Activated CD8-positive, alpha-beta memory T cell treated with anti-CD3 and anti-CD28 coated beads, Interleukin-2, amount 50 U/mL, for 1 hour (primary cell): ENCODE data around the gene TRPV3.

Experiments
- DNase-seq: peaks from one replicate; pipeline ENCODE4 v3.0.0-alpha.2; 2020; ENCODE audit errors: extremely low read depth

TRPV3 gene

GRCh38 chr17:3546521-3546920 is 11.1 kb downstream of the TRPV3 start:
- DNase-seq = no peak

- no peak for DNase-seq
Measured at GRCh38 chr17:3545151-3545550, 12.5 kb downstream of the TRPV3 start.

DNA sequence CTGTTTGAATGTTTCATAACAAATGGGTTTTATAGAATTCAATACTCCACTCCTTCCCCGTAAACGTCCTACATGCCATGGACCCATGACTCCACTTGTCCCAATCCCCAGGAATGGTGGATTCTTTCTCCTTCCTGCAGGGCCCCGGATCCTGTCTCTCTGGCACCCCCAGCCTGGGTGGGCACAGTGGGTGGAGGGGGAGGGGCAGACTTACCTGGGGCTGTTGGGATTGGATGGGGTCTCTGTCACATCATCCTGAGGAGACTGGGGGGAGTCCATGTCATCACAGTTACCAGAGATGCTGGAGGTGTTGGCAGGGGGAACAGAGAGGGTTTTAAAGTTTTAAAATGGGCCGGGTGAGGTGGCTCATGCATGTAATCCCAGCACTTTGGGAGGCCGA is 13.2 kb downstream of the TRPV3 start:
- DNase-seq = no peak

- no peak for DNase-seq
Measured at GRCh38 chr17:3543453-3543852, 14.2 kb downstream of the TRPV3 start.

GRCh38 chr17:3542410-3543088 is 15.1 kb downstream of the TRPV3 start:
- no peak for DNase-seq

- no peak for DNase-seq
Measured at GRCh38 chr17:3539881-3540540, 17.6 kb downstream of the TRPV3 start.

DNA sequence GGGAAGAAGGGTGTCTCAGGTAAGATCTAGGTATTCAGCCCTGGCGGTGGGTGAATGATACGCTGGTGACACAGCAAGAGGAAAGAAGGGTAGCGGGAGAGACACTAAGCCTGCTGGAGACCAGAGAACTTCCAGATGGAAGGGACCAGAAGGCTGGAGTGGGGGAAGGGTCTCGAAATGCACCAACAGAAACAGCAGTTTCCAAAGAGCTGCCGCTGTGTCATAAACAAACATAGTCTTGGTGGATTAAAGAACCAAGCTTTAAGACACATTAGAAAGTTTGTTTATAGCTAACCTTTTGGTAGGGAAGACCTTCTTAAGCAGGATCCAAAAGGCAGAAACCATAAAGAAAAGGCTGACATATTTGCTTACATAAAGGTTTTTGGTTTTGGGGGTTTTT is 20.9 kb downstream of the TRPV3 start:
- DNase-seq = no peak

DNA sequence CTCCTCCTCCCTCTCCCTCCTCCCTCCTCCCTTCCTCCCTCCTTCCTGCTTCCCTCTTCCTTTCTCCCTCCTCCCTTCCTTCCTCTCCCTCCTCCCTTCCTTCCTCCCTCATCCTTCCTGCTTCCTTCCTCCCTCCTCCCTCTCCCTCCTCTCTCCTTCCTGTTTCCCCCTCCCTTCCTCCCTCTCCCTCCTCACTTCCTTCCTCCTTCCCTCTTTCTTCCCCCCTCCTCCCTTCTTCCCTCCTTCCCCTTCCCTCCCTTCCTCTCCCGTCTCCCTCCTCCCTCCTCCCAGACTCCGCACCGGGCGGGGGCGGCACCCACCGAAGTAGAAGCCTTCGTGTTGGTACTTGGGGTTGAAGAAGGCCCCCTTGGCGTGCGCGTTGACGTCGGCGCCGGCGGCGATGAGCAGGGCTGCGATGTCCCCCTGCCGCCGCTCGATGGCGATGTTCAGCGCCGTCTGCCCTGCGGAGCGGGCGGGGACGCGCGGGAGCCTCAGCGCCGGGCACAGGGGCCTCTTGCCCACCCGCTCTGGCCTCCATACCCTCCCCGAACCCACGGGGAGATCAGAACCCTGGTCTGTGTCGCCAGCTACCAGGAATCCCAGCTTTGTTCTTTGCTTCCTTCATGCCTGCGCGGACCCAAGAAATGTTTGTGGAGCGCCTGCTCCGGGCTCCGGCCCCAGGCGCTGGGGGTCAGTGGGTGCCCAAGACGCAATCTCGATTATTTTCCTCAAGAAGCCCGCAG is 22.2 kb downstream of the TRPV3 start:
- no peak for DNase-seq

DNA sequence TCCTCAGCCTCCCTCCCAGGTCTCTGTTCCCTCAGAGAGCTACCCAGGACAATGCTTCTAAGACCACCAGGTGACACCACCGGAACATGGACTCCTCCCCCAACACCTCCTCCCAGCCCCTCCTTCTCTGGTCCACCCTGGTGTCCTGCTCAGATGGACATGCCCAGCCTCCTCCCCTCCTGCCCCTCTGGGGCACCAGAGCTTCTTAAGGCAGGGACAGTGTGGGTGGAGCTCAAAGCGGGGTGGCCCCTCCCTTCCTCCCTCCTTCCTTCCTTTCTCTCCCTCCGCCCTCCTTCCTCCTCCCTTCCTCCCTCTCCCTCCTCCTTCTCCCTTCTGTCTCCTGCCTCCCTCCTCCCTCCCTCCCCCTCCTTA is 22.7 kb downstream of the TRPV3 start:
- DNase-seq = no peak

DNA sequence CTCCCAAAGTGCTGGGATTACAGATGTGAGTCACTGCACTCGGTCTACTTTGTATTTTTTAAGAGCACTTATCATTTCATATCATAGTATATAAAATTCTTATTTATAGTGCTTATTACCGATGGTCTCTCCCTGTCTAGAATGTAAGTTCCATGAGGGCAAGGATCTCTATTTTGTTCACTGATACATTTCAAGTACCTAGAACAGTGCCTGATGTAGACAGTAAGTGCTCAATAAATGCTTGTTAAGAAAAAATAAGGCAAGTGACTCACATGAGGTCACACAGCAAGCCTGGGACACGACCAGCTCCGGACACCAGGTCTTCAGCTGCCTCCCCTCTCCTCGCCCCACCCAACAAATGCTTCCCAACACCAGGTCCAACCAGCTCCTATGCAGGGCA is 23.9 kb downstream of the TRPV3 start:
- DNase-seq = no peak

GRCh38 chr17:3532859-3533142 is 24.8 kb downstream of the TRPV3 start:
- no peak for DNase-seq

DNA sequence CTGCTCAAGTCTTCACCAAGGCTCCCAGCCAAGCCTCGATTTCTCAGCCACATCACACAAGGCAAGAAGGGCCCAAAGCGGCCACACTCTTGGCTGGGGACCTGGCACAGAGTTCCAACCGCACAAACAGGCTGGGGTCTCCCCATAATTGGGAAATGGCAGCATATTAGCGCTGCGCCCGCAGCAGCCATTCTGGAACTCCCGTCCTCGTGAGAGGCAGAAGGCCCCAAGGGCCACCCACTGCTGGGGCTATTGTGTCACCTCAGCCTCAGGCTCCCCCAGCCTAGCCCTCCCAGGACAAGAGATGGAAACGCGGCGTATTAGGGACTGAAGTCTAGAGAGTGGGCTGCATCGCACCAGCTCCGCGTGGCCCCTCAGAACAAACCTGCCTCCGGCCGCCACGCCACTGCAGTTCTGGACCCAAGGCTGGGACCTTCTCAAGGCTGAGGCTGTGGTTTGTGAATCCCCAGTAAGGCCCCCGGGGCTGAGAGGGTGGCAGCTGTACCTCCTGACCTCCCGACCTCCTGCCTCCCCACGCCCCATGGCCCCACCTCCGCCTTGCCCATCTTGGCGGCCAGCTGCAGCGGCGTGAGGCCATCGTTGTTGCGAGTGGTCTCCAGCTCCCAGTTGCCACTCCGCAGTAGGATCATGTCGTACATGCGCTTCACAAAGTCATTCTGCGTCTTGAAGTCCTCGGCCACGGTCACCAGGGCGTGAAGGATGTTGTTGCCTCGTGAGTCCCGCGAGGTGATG is 25.3 kb downstream of the TRPV3 start:
- DNase-seq = no peak

DNA sequence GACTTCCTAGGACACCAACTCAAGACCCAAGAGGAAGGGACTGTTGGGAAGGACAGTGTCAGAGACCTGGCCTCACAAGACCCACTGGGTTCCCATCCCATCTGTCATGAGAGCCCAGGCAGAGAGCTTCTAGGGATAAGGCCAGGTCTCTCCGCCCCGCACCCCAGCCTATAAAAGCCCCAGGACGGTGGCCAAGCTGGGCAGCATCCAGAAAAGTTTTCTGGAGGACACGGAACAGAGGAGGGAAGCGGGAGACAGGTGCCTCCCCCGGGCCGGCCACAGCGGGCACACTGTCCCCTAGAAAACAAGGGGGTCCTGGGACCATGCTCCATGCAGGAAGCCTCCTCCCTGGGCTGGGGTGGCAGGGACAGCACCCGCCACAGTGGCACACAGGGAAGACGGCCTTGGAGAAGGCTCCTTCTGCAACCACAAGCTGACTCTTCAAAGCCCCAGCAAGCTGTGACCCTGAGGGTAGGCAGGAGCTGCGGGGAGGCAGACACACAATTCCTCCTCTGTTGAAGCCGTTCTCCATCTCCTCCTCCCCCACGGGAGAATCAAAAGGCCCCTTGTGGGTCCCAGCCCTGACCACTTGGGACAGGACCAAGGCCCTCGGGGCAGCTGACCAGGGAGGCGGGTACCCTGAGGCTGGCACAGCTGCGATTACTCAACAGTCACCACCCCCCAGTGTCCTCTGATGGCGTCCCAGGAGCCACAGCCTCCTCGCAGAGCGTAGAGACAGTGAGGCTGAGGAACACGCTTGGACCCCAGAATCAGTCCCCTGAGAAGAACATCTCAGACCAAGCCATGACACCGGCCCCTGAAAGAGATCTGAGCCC is 26.1 kb downstream of the TRPV3 start:
- DNase-seq = no peak

DNA sequence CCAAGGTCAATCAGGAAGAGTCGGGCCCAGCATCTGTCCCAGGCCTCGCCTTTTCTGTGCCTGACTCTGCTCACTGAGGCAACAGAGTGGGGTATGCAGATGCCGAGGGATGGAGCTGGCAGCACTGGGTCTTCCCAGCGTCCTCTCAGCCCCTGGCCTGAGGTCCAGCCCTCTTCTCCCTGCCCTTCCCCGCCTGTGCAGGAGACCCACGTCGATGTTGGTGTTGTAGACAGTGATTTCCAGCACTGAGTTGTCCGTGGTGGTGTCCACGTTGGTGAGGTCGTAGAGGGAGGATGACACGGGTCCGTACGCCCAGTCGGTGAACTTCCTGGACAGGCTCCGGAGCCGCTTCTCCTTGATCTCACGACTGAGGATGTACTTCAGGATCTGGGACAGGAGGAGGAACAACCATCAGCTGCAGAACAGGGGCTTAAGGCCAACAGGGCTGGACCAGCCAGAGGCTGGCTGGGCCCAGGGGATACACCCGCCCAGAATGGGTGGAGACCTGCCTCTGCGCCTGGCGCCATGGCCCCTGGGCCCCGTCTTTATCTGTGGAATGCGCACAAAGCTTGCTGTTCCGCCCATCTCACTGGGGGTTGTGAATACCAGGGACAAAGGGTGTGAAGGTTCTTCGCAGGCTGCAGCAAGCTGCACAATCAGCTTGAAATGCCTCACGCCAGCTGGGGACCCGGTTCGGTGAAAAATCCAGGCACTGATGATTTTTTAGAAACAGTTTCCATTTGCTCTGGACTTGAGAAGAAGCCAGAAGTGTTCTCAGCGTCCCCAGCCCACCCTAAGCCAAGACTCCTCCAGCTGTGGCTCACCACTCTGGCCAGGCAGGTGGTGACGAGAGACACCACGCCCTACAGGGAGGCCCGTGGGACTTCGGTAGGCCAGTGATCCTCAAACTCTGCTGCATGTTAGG is 27.5 kb downstream of the TRPV3 start:
- no peak for DNase-seq

DNA sequence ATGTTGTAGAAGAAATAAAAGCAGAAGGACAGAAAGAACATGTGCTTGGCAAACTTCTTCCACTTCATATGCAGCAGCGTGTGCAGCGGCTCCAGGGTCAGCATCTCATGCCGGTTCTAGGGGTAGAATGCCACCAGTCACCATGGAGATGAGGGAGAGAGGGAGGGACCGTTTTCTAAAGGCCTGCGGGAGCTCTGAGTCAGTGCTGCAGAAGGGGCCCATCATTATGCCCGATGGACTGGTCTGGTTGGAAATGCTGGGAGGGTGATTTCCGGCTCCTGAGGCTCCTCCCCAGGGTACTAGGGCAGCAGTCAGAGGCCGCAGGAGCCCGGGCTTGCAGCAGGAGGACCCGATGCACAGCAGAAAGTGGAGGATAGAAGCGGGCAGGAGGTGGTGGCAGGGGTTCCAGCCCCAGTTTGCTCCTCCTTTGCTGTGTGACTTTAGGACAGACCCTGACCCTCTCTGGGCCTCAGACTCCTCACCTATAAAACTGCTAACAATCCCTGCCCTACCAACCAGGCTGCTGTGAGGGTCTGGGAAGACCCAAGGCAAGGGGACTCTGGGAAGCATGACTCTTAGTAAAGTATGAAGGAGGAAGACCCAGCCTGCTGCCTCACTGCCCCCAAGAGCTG is 28.6 kb downstream of the TRPV3 start:
- no peak for DNase-seq

DNA sequence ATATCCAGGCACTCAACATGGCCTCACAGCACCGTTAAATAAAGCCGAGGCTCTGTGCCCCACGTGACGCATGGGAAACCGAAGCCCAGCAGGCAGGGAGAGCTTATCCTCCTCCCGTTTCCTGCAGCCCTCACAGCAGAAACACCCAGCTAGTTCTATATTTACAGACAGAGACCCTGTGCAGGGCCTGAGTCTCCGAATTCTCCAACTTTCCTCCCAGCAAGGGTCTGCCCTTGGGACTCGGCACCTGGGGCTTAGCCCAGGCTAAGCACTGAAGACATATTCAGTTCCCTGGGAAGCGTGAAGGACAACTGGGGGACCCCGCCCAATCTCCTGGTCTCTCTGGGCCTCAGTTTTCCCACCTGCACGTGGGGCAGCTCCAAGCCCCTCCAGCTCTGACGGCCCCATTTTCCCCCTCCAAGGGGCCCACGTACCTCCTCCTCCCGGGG is 29.2 kb downstream of the TRPV3 start:
- DNase-seq = no peak

DNA sequence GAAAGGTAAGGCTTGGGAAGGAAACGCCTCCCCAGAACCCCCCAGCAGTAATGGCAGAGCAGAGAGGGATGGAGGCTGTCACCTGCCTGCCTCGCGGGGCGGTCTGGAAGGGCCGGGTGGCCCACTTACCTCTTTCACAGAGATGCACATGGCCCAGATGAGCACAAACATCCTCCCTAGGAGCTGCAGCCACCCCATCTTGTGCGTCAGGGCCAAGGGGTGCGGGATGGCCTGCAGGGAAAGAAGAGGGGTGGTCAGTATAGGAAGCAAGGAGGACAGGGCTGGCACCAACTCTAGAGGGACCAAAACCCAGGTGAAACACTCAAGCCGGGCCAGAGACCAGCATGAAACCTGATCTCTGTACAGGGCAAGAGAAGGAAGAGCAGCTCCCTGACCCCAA is 29.7 kb downstream of the TRPV3 start:
- no peak for DNase-seq

GRCh38 chr17:3527468-3527867 is 30.1 kb downstream of the TRPV3 start:
- no peak for DNase-seq

GRCh38 chr17:3526971-3527370 is 30.6 kb downstream of the TRPV3 start:
- no peak for DNase-seq

DNA sequence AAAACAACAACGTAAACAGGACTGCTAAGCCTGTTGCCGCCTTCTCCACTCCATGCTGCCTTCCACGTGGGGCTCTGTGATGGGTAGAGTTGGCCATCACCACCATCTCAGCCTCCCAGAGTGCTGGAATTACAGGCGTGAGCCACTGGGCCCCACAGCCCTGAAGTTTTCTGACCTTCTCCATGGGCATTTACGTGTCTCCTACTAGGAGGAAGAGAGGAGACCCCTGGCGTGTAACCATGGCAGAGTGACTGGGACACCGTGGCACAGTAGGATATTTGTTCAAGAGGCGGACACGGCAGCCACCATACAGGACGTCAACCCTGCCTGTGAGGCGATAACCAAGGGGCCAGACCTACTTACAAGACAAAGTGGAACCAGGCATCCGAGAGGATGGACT is 31.1 kb downstream of the TRPV3 start:
- no peak for DNase-seq
